K562 (cell line): ENCODE data around the gene CKLF. TPM values are rescaled to one million over a fixed set of nuclear protein-coding genes. Genes with fewer than 3 reads are reported as not detected.

Experiments used
- ATF7 ChIP-seq: fragments of 450-650 bp; IDR thresholded peaks from 2 replicates; pipeline ENCODE4 v1.7.1; 2014; ENCODE audit warnings: mild to moderate bottlenecking, moderate library complexity
- BMI1 ChIP-seq: fragments of 150-350 bp; IDR thresholded peaks from 2 replicates; pipeline ENCODE4 v1.6.1; 2014; ENCODE audit warnings: low read length
- CHCHD3 ChIP-seq: fragments of 250-450 bp; sonication (Bioruptor Pico); IDR thresholded peaks from 2 replicates; pipeline ENCODE4 v2.1.2; 2022; ENCODE audit warnings: mild to moderate bottlenecking
- DACH1 ChIP-seq: fragments of 450-650 bp; IDR thresholded peaks from 2 replicates; pipeline ENCODE4 v1.6.1; 2018; ENCODE audit not compliant: partially characterized antibody
- DDX20 ChIP-seq: fragments of 450-650 bp; IDR thresholded peaks from 2 replicates; pipeline ENCODE4 v1.6.1; 2016; ENCODE audit warnings: missing genetic modification characterization, low read depth, mild to moderate bottlenecking, missing compliant biosample characterization, moderate library complexity
- ELK3 ChIP-seq: fragments of 450-650 bp; formaldehyde crosslinking; IDR thresholded peaks from 2 replicates; pipeline ENCODE4 v1.4.0; 2020; ENCODE audit warnings: mild to moderate bottlenecking
- ETV6 ChIP-seq, 3 experiments: fragments of 150-350 bp in 1 of 3; sonication (generic) in 1 of 3; formaldehyde crosslinking in 1 of 3; IDR thresholded peaks; 2 replicates each; pipeline versions ENCODE4 v1.6.1 to v1.8.0; 2014 to 2022; ENCODE audit warnings: borderline replicate concordance in 2 of 3, low read depth in 2 of 3, antibody characterized with exemption in 1 of 3, low read length in 1 of 3, mild to moderate bottlenecking in 1 of 3, missing genetic modification reagents in 1 of 3
- FOS ChIP-seq: IDR thresholded peaks from 3 replicates; pipeline ENCODE4 v1.6.1; 2011; ENCODE audit not compliant: insufficient read length; ENCODE audit errors: extremely low read depth
- FOXM1 ChIP-seq, 2 experiments: fragments of 450-650 bp in 1 of 2; sonication (generic) in 1 of 2; formaldehyde crosslinking in 1 of 2; IDR thresholded peaks; 2 replicates each; pipeline versions ENCODE4 v1.6.1 to v1.9.0; 2017 to 2022; ENCODE audit warnings: low read depth in 2 of 2, mild to moderate bottlenecking in 2 of 2, missing genetic modification reagents in 1 of 2, moderate library complexity in 1 of 2
- NFE2 ChIP-seq: IDR thresholded peaks from 2 replicates; pipeline ENCODE4 v1.6.1; 2014; ENCODE audit warnings: antibody characterized with exemption, low read depth
- POLR3A ChIP-seq: IDR thresholded peaks from 2 replicates; pipeline ENCODE4 v1.6.1; 2011; ENCODE audit warnings: borderline replicate concordance, mild to moderate bottlenecking, moderate library complexity; ENCODE audit not compliant: insufficient read length, insufficient read depth; ENCODE audit errors: extremely low read depth
- PRMT5 ChIP-seq: sonication (generic); formaldehyde crosslinking; IDR thresholded peaks from 2 replicates; pipeline ENCODE4 v1.5.0; 2020; ENCODE audit warnings: missing genetic modification reagents
- PRPF4 ChIP-seq: fragments of 200-400 bp; formaldehyde crosslinking; IDR thresholded peaks from one replicate; pipeline ENCODE4 v1.6.1; 2017; ENCODE audit warnings: low read length, low read depth, mild to moderate bottlenecking; ENCODE audit not compliant: insufficient read depth, poor library complexity, severe bottlenecking
- PURB ChIP-seq: sonication (generic); formaldehyde crosslinking; IDR thresholded peaks from 2 replicates; pipeline ENCODE4 v1.9.0; 2021; ENCODE audit warnings: low read depth, mild to moderate bottlenecking, missing genetic modification reagents
- RBM17 ChIP-seq: fragments of 200-400 bp; formaldehyde crosslinking; IDR thresholded peaks from 2 replicates; pipeline ENCODE4 v1.6.1; 2017; ENCODE audit warnings: low read depth, mild to moderate bottlenecking, low read length, borderline replicate concordance
- SMAD1 ChIP-seq: fragments of 150-350 bp; IDR thresholded peaks from 2 replicates; pipeline ENCODE4 v1.6.1; 2014; ENCODE audit warnings: low read length, low read depth; ENCODE audit not compliant: partially characterized antibody
- SMARCA4 ChIP-seq: fragments of 450-650 bp; IDR thresholded peaks from 2 replicates; pipeline ENCODE4 v1.6.1; 2016
- TCF7L2 ChIP-seq: fragments of 150-350 bp; IDR thresholded peaks from 2 replicates; pipeline ENCODE4 v1.6.1; 2016; ENCODE audit warnings: low read depth, mild to moderate bottlenecking, low read length, moderate library complexity
- ZBTB26 ChIP-seq: fragments of 450-650 bp; formaldehyde crosslinking; IDR thresholded peaks from 2 replicates; pipeline ENCODE4 v1.4.0; 2022; ENCODE audit warnings: missing genetic modification characterization
- ZNF197 ChIP-seq: fragments of 200-800 bp; sonication (Bioruptor generic); IDR thresholded peaks from 2 replicates; pipeline ENCODE4 v1.6.1; 2016; ENCODE audit warnings: low read depth, missing genetic modification characterization, missing compliant biosample characterization
- ZNF217 ChIP-seq: sonication (generic); formaldehyde crosslinking; IDR thresholded peaks from 2 replicates; pipeline ENCODE4 v1.8.0; 2022; ENCODE audit warnings: mild to moderate bottlenecking, missing genetic modification reagents
- ZNF239 ChIP-seq: fragments of 250-450 bp; sonication (Bioruptor Pico); IDR thresholded peaks from 2 replicates; pipeline ENCODE4 v1.4.0; 2020; ENCODE audit warnings: mild to moderate bottlenecking
- ZNF354B ChIP-seq: fragments of 250-450 bp; sonication (Bioruptor Pico); IDR thresholded peaks from 2 replicates; pipeline ENCODE4 v1.4.0; 2020
- ZNF583 ChIP-seq: fragments of 250-450 bp; sonication (Bioruptor Pico); IDR thresholded peaks from 2 replicates; pipeline ENCODE4 v1.4.0; 2020
- ZSCAN29 ChIP-seq: fragments of 450-650 bp; IDR thresholded peaks from 2 replicates; pipeline ENCODE4 v1.6.1; 2017
- polyA plus RNA-seq, 8 experiments: library from polyadenylated mRNA; depleted of rRNA in 4 of 8; stranded (reverse) in 5 of 8; unstranded in 3 of 8; fragments of >200 nt; fragmentation: Nextera tagmentation in 2 of 8; fragmentation: Illumina TruSeq in 1 of 8; extraction: Ambion mirVana in 2 of 8; extraction: Trizol in 1 of 8; gene quantifications; 2 replicates each; pipeline versions ENCODE4 v1.2.1 to v1.2.3, GENCODE V29; 2011 to 2014; ENCODE audit warnings: inconsistent platforms in 1 of 8, missing spikeins in 1 of 8
- total RNA-seq, 7 experiments: library from RNA; depleted of rRNA in 6 of 7; stranded (reverse); fragments of >200 nt in 6 of 7; fragmentation: Illumina TruSeq in 2 of 7; extraction: Trizol in 2 of 7; gene quantifications; 2 replicates each; pipeline versions ENCODE4 v1.2.1 to v1.2.3, GENCODE V29; 2011 to 2021; ENCODE audit warnings: low replicate concordance in 1 of 7
- TF ChIP-seq, protein P1 (sequence below): fragments of 250-450 bp; sonication (Bioruptor Pico); IDR thresholded peaks from 2 replicates; pipeline ENCODE4 v1.8.0; 2021; ENCODE audit warnings: moderate library complexity, mild to moderate bottlenecking, inconsistent platforms

The CKLF gene
- total and polyA plus RNA-seq, 9 of the 15 experiments (the other 6 are each of a cell fraction or from before 2014, with no cell fraction given): 84.8 to 322 (median 118) TPM

DNA sequence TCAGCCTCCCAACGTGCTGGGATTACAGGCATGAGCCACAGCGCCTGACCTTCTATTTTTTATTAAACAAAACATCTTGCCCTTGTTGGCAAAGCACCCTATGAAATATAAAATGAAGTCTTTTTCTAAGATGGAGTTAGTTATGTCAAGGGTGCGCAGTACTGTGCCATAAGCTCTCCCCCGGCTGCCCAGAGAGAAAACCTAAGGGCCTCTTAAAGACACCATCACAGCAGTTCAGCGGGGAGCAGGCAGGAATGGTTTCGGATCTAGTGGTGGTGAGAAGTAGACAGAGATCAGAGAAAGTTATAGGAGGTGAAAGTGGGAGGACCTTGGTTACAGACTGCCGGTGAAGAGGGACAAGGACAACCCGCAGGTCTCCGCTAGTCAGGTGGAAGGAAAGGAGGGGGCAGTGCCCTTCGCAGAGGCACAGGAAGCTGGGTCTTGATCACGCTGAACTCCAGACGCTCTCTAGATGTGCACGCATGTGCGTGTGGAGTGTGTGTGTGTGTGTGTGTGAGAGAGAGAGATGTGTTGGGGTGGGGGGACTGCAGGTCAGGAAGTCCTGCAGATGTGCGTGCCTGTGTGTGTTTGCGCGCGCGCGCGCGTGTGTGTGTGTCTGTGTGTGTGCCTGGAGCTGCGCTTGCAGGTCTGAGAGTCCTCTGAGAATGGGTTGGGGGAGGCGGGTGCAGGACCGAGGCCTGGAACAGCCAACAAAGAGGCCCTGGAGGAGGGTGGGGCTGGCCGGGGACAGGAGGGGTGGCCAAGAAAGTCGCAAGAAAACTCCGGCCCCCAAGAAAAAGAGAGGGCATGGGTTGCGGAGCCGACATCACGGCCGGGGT, 51.4 kb downstream of the CKLF start (continued):
- TF ChIP-seq ELK3 (CRISPR knock-in tag) (no peak), PRPF4 (peak; percentile 13), ZNF197 (CRISPR knock-in tag) (no peak), ZNF583 (CRISPR knock-in tag) (peak; percentile 91), DACH1 (no peak), ATF7 (no peak), FOXM1 (IDR thresholded peaks at IDR 0.05; ENCODE audit: low read depth) (no peak), FOXM1 (CRISPR knock-in tag; IDR thresholded peaks at IDR 0.05; ENCODE audit: low read depth) (no peak), ZBTB26 (no peak), FOS (no peak), ZNF217 (no peak), ZNF354B (CRISPR knock-in tag) (no peak; the same call in 1 of the 2 replicates), PRMT5 (CRISPR knock-in tag) (no peak), SMAD1 (no peak), TCF7L2 (no peak), SMARCA4 (peak; percentile 62; the same call in 1 of the 2 replicates), DDX20 (peak; percentile 77; the same call in 1 of the 2 replicates), CHCHD3 (no peak), ZNF239 (CRISPR knock-in tag) (peak; percentile 61), RBM17 (no peak), ZSCAN29 (no peak), BMI1 (no peak), POLR3A (no peak), PURB (CRISPR knock-in tag) (no peak), ETV6 (IDR thresholded peaks at IDR 0.05; ENCODE audit: borderline replicate concordance in 1 of 2, low read depth in 2 of 2, low read length in 1 of 2) (no peak), ETV6 (CRISPR knock-in tag; IDR thresholded peaks at IDR 0.05; ENCODE audit: borderline replicate concordance) (no peak), NFE2 (no peak)
- TF ChIP-seq, protein P1, sequence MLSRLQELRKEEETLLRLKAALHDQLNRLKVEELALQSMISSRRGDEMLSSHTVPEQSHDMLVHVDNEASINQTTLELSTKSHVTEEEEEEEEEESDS: peak; percentile 45; the same call in 1 of the 2 replicates
